Karpas-422 (cell line): ENCODE measurements around the gene PITPNM1. TPM values are rescaled to one million over a fixed set of nuclear protein-coding genes. Genes with fewer than 3 reads are reported as not detected.
A peak's percentile ranks its signal among the peaks of the same experiment; 100 is the strongest.

ENCODE experiments used
- DNase-seq: peaks from one replicate; pipeline ENCODE4 v3.0.0-alpha.2; 2015
- H2AFZ ChIP-seq: fragments of 200-600 bp; sonication (generic); 2 replicates; pipeline ENCODE4 v1.6.1; 2014; ENCODE audit warnings: antibody characterized with exemption, low read length, mixed read lengths
- H3K27ac ChIP-seq: fragments of 200-600 bp; sonication (generic); 2 replicates; pipeline ENCODE4 v1.5.1; 2014; ENCODE audit warnings: mild to moderate bottlenecking, low read length, moderate library complexity
- H3K27me3 ChIP-seq: fragments of 200-600 bp; sonication (generic); 2 replicates; pipeline ENCODE4 v1.6.1; 2014; ENCODE audit warnings: low read length, mixed read lengths
- H3K36me3 ChIP-seq: fragments of 200-600 bp; sonication (generic); 2 replicates; pipeline ENCODE4 v1.6.1; 2014; ENCODE audit warnings: low read length, mixed read lengths; ENCODE audit not compliant: insufficient read depth
- H3K4me1 ChIP-seq: fragments of 200-600 bp; sonication (generic); 2 replicates; pipeline ENCODE4 v1.6.1; 2014; ENCODE audit warnings: mild to moderate bottlenecking, low read length, mixed read lengths
- H3K4me2 ChIP-seq: fragments of 200-600 bp; sonication (generic); 2 replicates; pipeline ENCODE4 v1.6.1; 2014; ENCODE audit warnings: low read length, low read depth, mild to moderate bottlenecking; ENCODE audit not compliant: poor library complexity, severe bottlenecking
- H3K4me3 ChIP-seq: fragments of 200-600 bp; sonication (generic); 2 replicates; pipeline ENCODE4 v1.5.1; 2014; ENCODE audit warnings: mild to moderate bottlenecking, antibody characterized with exemption, low read length, mixed read lengths
- H3K79me2 ChIP-seq: fragments of 200-600 bp; sonication (generic); 2 replicates; pipeline ENCODE4 v1.6.1; 2014; ENCODE audit warnings: mild to moderate bottlenecking, low read length, mixed read lengths
- H3K9ac ChIP-seq: fragments of 200-600 bp; sonication (generic); 2 replicates; pipeline ENCODE4 v1.6.0; 2014; ENCODE audit warnings: low read length
- H3K9me2 ChIP-seq: fragments of 200-600 bp; sonication (generic), shearing (Covaris generic); replicated peaks from 2 replicates; pipeline ENCODE4 v1.6.0; 2014; ENCODE audit warnings: mild to moderate bottlenecking, low read length, moderate library complexity; ENCODE audit not compliant: insufficient read depth
- H3K9me3 ChIP-seq: fragments of 300-700, 200-600 bp; sonication (generic); 2 replicates; pipeline ENCODE4 v1.6.1; 2014; ENCODE audit warnings: low read length, mixed read lengths
- H4K20me1 ChIP-seq: fragments of 200-600 bp; sonication (generic); 2 replicates; pipeline ENCODE4 v1.6.1; 2014; ENCODE audit warnings: mild to moderate bottlenecking, antibody characterized with exemption, low read length, low read depth; ENCODE audit not compliant: insufficient read depth
- total RNA-seq: library from RNA; depleted of rRNA; stranded (reverse); fragments of >200 nt; shearing (Covaris generic); gene quantifications from 2 replicates; pipeline ENCODE4 v1.2.3, GENCODE V29; 2014; ENCODE audit warnings: low replicate concordance

Gene PITPNM1
- total RNA-seq, 1 experiment from 2014 or later: 79.6 TPM

DNA sequence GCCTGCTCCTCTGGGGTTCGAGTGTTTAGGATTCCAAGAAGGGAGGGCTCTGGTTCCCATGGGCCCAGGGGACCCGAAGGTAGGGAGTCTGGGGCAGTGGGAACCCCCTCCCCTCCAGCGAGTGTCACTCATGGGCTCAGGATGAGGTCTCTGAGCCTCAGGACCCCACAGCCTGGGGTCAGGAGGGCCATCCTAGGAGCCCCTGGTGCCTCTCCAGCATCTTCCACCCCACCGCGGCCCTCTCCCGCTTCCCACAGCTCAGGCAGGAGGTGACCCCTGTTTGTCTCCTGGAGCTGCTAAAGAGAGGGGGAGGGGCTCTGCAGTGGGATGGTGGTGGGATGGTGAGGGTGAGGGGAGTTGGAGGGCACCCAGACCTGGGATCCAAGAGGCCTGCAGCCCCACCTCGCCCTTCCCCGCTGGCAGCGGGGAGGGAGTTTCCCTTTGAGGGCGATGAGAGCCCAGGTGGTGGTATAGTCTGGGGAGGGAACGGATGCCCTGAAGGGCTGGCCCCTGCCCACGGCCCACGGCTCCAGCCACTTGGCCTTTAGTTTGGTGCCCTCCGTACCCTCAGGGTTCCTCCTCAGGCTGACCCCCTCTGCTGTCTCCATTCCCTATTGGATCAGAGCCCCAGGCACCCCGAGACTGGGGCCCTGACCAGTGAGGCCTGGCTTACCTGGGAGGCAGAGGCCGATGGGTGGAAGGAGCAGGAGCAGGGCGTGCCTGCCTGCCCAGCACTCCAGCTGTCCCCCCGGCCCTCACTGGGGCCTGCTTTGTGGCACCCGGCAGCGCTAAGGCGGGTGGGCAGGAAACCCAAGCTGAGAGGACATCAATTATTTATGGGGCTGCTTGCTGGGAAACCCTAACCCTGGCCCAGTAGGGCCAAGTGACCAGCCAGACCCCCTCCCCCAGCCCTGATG, 51.1 kb downstream of the PITPNM1 start:
- Histone ChIP-seq H3K27ac (no peak overlapping the region), H2AFZ (no peak overlapping the region), H3K4me3 (no peak overlapping the region), H4K20me1 (no peaks in the 10 kb centered on the region), H3K36me3 (no peaks in the 10 kb centered on the region), H3K9me3 (no peaks in the 10 kb centered on the region), H3K79me2 (no peaks in the 10 kb centered on the region), H3K4me1 (peaks cover 12% of the 10 kb centered on the region), H3K4me2 (no peak overlapping the region), H3K9ac (no peak overlapping the region), H3K27me3 (no peaks in the 10 kb centered on the region), H3K9me2 (no peaks in the 10 kb centered on the region)
- DNase-seq: no peak

DNA sequence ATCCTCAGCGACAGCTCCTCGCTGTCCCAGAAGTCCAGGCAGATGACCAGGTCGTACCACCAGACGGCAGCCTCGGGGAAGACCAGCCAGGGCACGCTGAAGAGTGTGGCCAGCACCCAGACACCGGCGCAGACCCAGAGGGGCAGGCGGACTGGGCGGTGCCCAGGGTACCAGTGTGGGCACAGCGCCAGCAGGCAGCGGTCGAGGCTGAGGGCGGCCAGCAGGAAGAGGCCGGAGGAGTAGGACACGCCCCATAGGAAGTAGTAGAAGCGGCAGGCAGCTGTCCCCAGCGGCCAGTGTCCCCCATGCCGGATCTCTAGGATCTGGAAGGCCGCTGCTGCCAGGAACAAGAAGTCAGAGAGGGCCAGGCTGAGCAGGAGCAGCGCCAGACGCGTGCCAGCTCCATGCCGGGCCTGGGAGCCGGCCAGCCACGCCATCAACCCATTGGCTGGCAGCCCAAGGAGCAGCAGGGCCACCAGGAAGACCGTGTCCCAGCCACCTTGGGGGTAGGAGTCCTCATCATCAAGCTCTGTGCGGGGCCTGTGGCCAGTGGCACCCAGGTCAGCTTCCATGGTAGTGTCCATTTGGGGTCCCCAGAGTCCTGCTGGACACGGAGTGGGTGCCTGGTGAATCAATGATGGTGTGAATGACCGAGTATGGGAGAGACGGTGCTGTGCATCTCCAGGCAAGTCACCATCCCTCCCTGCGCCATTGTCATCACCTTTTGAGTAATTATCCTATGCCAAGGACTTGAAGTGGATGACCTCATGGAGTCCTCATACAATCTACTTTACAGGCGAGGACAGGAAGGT, 52.8 kb downstream of the PITPNM1 start, which contains the start of gene GPR152:
TSS of gene GPR152 (minus strand) at position 589 of the 812 bp plus-strand sequence. CDS start at position 584, 5 bp downstream.
- Histone ChIP-seq H3K9me3 (no peaks in the 10 kb centered on the region), H3K4me3 (no peak within 1 kb of the TSS), H2AFZ (no peak within 1 kb of the TSS), H3K9me2 (no peaks in the 10 kb centered on the region), H3K4me1 (peaks cover 5% of the 10 kb centered on the region), H3K9ac (no peak within 1 kb of the TSS), H3K27ac (no peak within 1 kb of the TSS), H3K4me2 (no peak within 1 kb of the TSS), H3K27me3 (no peaks in the 10 kb centered on the region), H4K20me1 (no peaks in the 10 kb centered on the region), H3K79me2 (no peaks in the 10 kb centered on the region), H3K36me3 (no peaks in the 10 kb centered on the region)
- no peak for DNase-seq

GRCh38 chr11:67451658-67451976, 53.5 kb downstream of the PITPNM1 start:
- no peak overlapping the region for H2AFZ ChIP-seq
- no peak overlapping the region for H3K27ac ChIP-seq
- no peak for DNase-seq
- no peak overlapping the region for H3K4me2 ChIP-seq
- no peaks in the 10 kb centered on the region for H3K27me3 ChIP-seq
- H3K4me1 ChIP-seq: peaks cover 8% of the 10 kb centered on the region
- no peaks in the 10 kb centered on the region for H3K79me2 ChIP-seq
- H3K9me2 ChIP-seq: no peaks in the 10 kb centered on the region
- no peak overlapping the region for H3K4me3 ChIP-seq
- no peaks in the 10 kb centered on the region for H4K20me1 ChIP-seq
- no peaks in the 10 kb centered on the region for H3K36me3 ChIP-seq
- H3K9me3 ChIP-seq: no peaks in the 10 kb centered on the region
- H3K9ac ChIP-seq: no peak overlapping the region

DNA sequence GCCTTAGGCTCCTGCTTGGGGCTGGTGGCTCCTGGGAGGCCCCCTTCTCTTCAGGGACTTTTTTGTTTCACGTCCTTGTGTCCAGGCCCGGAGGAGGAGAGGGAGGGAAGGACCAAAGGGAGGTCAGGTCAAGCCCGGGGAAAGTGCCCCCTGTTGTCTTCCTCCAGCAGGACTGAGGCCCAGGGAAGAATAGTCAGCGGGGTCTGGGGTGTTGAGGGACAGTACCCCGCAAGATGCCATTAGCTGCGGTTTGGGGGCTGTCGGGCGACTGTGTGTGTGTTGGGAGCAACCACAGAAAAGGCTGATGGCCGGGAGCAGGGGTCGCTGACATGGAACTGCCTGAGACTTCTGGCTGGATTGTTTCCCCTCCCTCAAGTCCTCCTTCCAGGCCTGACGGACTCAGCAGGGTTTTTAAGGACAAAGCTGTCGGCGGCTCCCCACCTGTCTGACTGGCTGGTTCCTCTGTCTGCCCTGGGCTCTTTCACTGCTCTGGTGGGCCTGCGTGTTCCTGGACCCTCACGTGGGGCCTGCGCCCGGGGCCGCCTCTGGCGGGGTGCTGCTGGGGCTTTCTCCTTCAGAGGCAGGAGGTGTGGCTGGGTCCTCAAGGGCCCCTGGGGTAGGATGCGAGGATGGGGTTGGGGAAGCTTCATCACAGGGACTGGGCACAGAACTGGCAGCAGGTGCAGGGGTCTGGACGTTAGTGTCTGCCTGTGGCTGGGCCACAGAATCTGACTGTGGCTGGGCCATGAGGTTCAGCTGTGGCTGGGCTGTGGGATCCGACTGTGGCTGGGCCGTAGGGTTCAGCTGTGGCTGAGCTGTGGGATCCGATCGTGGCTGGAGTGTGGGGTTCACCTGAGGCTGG, 54.1 kb downstream of the PITPNM1 start:
- Histone ChIP-seq H3K4me2 (no peak overlapping the region), H4K20me1 (no peaks in the 10 kb centered on the region), H3K27me3 (no peaks in the 10 kb centered on the region), H3K4me1 (peaks cover 12% of the 10 kb centered on the region), H3K27ac (no peak overlapping the region), H3K4me3 (no peak overlapping the region), H3K79me2 (no peaks in the 10 kb centered on the region), H2AFZ (no peak overlapping the region), H3K9me2 (no peaks in the 10 kb centered on the region), H3K36me3 (no peaks in the 10 kb centered on the region), H3K9me3 (no peaks in the 10 kb centered on the region), H3K9ac (no peak overlapping the region)
- no peak for DNase-seq

- Histone ChIP-seq H3K9me2 (no peaks in the 10 kb centered on the region), H2AFZ (no peak overlapping the region), H4K20me1 (no peaks in the 10 kb centered on the region), H3K9me3 (no peaks in the 10 kb centered on the region), H3K27ac (no peak overlapping the region), H3K27me3 (no peaks in the 10 kb centered on the region), H3K4me2 (no peak overlapping the region), H3K36me3 (no peaks in the 10 kb centered on the region), H3K4me3 (no peak overlapping the region), H3K4me1 (peaks cover 25% of the 10 kb centered on the region), H3K79me2 (no peaks in the 10 kb centered on the region), H3K9ac (no peak overlapping the region)
- no peak for DNase-seq
Measured at GRCh38 chr11:67449116-67449844, 55.9 kb downstream of the PITPNM1 start.

DNA sequence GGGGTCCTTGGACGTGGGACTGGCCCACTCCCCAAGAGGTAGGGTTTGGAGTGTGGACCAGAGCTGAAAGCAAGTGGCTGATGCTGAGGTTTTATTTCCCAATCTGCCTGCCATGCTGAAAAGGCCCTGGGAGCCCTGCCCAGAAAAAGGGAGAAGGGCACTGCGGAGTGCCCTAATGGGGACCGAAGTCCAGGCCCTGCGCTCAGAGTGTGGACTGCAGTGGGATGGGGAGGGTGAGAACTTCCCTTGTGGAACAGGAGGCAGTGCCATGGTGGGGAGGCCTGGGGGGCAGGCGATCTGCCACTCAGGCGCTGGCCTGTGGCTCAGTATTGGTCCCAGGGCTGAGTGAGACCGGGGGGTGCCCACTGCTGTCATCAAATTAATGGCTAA, 56.9 kb downstream of the PITPNM1 start:
- no peak overlapping the region for H3K4me3 ChIP-seq
- no peak overlapping the region for H3K27ac ChIP-seq
- no peaks in the 10 kb centered on the region for H3K36me3 ChIP-seq
- H2AFZ ChIP-seq: no peak overlapping the region
- H3K9me2 ChIP-seq: no peaks in the 10 kb centered on the region
- H3K9ac ChIP-seq: no peak overlapping the region
- DNase-seq: no peak
- H4K20me1 ChIP-seq: no peaks in the 10 kb centered on the region
- no peaks in the 10 kb centered on the region for H3K27me3 ChIP-seq
- H3K79me2 ChIP-seq: no peaks in the 10 kb centered on the region
- H3K4me2 ChIP-seq: no peak overlapping the region
- H3K9me3 ChIP-seq: no peaks in the 10 kb centered on the region
- peaks cover 33% of the 10 kb centered on the region for H3K4me1 ChIP-seq

GRCh38 chr11:67445515-67445914, 59.6 kb downstream of the PITPNM1 start:
- Histone ChIP-seq H3K4me3 (no peak overlapping the region; the same call in 1 of the 2 replicates), H3K36me3 (no peaks in the 10 kb centered on the region), H3K9me2 (no peaks in the 10 kb centered on the region), H3K4me1 (peaks cover 41% of the 10 kb centered on the region), H3K9me3 (no peaks in the 10 kb centered on the region), H3K27me3 (no peaks in the 10 kb centered on the region), H3K4me2 (peak overlapping the region; percentile 96), H3K79me2 (no peaks in the 10 kb centered on the region), H2AFZ (no peak overlapping the region), H3K27ac (no peak overlapping the region), H4K20me1 (no peaks in the 10 kb centered on the region), H3K9ac (no peak overlapping the region)
- DNase-seq: peak; percentile 36
